Measurements from ENCODE around the gene MRPL12.
"Not testable (repeated sequence)": the region's sequence is repeated elsewhere in the genome, so short reads cannot be mapped to it uniquely, and the experiment has no call there.

The MRPL12 gene

DNA sequence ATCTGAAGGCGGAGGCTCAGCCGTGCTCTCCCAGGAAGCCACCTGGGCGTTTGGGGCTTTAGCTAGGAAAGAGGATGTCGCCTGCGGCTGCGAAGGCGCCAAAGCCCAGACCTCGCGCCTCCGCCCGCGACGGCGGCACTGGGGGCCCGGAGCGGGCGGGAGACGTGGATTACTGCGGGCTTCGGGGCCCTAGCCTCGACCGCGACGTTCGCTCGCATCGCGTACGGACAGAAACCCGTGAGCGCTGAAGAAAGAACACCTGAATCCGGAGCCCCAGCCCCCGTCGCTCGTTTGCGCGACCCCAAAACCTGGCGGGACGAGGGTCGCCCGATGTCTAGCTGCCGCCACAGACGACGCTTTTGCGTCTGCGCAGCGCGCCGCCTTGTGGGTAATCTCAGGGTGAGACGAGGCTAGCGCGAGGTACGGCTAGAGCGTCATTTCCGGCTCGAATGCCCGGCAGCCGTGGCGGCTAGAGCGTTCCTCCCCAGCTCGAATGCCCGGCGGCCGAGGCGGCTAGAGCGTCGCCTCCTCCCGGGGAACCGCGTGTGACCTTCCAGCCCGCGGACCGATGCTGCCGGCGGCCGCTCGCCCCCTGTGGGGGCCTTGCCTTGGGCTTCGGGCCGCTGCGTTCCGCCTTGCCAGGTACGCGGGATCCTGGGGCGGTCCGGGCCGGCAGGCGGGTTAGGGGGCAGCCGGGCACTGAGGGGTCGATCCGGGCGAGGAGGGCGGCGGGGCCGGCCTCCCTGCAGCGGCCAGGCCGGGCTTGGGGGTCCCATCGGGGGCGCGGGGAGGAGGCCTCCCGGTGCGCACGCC, at the start of gene MRPL12:
MRPL12 (plus strand) TSS at position 434 of the 813 bp plus-strand sequence; CDS start at position 569, 135 bp downstream.
- in situ Hi-C loops (cut with MboI; ENCODE audit: low sequenced_read_pairs) = no loop called here

GRCh38 chr17:81655378-81656117, 47.6 kb upstream of the MRPL12 start:
- in situ Hi-C loops (cut with MboI; ENCODE audit: low sequenced_read_pairs) = no loop called here

GRCh38 chr17:81656118-81656743, 46.9 kb upstream of the MRPL12 start, which contains the start of gene PDE6G:
Gene PDE6G (minus strand): TSS chr17:81656542. CDS start chr17:81653305, 3,237 bp downstream.
- in situ Hi-C loops (cut with MboI; ENCODE audit: low sequenced_read_pairs) = no loop called here

- in situ Hi-C loops (cut with MboI; ENCODE audit: low sequenced_read_pairs) = no loop called here
These were observed 46.3 kb upstream of the MRPL12 start for GRCh38 chr17:81656835-81657234.

- in situ Hi-C loops (cut with MboI; ENCODE audit: low sequenced_read_pairs) = no loop called here
These were observed 44.1 kb upstream of the MRPL12 start for GRCh38 chr17:81659038-81659437.

DNA sequence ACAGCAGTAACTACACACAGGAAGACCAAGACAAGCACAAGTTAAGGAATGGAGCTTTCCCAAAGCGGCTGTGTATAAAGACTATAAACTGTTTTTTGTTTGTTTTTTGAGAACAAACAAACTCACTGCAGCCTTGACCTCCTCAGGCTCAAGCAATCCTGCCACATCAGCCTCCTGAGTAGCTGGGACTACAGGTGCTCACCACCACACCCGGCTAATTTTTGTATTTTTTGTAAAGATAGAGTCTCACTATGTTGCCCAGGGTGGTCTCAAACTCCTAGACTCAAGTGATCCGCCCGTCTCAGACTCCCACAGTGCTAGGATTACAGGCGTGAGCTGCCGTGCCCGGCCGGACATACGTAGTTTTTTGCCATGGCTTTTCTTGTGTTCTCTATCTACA, 42.7 kb upstream of the MRPL12 start:
- in situ Hi-C loops (cut with MboI; ENCODE audit: low sequenced_read_pairs) = no loop called here

DNA sequence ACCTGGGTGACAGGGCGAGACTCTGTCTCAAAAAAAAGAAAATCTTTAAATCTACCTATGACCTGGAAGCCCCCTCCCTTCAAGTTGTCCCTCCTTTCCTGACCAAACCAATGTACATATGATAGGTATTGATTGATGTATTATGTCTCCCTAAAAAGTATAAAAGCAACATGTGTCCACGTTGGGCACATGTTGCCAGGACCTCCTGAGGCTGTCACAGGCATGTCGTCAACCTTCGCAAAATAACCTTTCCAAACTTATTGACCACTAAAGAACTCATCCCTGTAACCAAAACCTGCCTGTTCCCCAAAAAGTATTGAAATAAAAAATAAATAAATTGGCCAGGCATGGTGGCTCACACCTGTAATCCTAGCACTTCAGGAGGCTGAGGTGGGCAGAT, 41.2 kb upstream of the MRPL12 start:
- in situ Hi-C loops (cut with MboI; ENCODE audit: low sequenced_read_pairs) = no loop called here

DNA sequence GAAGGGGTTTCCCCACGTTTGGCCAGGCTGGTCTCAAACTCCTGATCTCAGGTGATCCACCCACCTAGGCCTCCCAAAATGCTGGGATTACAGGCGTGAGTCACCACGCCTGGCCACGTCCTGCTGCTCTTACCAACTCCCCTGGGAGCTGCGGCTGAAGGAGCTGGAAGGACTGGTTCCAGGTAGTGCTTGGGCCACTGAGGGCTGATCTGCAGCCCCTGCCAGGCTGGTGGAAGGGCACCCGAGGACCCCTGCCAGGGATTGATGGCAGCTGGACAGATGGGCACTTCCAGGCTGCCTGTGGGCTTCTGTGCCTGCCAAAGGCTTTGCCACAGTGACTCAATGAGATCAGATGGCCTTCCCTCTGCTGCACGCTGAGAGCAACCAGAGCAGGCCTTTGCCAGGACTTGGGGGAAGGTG, 39.1 kb upstream of the MRPL12 start:
- in situ Hi-C loops (cut with MboI; ENCODE audit: low sequenced_read_pairs) = no loop called here

DNA sequence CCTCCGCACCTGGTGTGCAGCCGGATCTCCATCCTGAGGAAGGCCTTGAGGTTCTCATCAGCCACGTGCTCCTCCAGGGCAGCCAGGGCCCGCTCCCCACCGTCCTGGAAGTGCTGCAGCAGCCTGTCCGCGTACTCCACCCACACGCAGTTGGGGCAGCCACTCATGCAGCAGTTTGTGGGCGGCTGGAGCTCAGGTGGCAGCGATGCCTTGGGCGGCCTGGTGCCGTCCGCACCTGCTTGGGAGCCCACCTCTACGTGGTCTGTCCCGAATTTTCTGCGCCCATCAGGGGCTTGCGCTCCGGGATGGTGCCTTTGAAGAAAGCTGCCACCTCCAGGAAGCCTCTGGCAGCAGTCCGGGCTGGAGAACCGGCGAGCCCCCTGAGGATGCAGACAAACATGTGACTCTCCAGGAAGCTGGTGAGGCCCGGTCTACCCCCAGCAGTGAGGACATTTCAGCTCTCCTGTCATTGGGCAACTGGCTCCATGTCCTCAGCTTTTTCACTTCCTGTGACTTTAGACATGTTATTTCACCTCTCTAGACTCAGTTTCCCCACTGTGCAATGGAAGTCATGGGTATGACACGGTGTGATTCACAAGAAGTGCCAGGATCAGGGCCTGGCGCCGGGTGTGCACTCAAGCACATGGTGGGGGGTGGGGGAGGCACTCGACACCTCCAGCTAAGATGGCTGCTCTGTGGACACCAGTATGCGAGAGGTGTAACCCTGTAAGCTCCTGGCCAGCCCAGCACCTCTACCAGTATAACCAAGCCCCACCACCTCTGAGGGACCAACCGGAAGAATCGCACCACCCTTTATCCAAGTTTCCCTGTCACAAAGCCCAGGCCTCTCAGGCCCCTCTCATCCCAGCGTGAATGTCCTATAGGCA, 37.7 kb upstream of the MRPL12 start:
- in situ Hi-C loops (cut with MboI; ENCODE audit: low sequenced_read_pairs) = no loop called here

DNA sequence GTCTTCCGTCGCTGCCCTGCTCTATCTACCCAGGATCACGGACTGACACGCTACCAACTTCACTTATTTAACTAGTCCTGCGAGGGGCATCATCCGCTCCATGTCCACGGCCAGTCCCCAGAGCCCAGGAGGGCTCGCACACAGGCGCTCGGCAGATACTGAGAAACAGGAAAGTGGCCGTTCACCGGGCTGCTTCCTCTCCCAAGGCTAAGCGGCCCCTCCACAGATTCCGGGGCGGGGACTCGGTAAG, 37.1 kb upstream of the MRPL12 start:
- in situ Hi-C loops (cut with MboI; ENCODE audit: low sequenced_read_pairs) = no loop called here

DNA sequence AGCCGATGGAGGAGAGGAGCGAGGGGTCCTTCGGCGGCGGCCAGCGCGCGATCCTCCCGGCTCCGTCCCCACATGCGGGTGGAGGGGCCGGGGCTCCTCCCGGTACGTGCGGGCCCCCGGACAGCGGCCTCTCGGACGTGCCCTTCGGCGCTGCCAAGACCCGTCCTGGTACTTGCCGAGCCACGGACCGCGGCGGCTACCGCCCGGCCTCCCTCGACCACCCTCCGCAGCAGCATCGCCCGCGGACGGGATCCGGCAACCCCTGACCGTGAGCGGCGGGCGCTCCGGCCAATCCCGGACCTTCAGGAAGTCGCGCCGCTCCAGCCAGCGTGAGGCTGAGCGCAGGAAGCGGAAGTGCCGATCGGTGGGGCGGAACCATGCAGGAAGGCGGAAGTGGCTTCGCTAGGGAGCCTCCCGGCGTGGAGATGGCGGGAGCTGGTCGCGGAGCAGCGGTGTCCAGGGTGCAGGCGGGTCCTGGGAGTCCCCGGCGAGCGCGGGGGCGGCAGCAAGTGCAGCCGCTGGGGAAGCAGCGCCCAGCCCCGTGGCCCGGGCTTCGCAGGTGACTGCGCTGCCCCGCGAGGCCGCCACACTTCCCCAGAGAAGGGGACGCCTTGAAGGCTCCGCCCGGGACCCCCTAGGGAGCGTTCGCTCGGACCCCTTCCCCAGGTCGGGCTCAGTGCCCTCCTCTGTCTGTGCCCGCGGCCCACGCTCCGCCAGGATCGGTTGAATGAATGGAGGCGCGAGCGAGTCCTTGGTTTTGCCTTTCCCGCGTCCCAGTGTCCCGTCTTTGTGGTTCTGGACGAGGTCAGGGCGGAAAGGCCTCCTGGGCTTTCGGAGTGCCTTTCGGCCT, 36.6 kb upstream of the MRPL12 start, which contains the start of the genes CCDC137 and OXLD1:
CCDC137 (plus strand) TSS at position 396 of the 850 bp plus-strand sequence; CDS start at position 426, 30 bp downstream.
OXLD1 (minus strand) TSS at position 264 of the 850 bp plus-strand sequence; CDS start at position 236, 28 bp downstream.
- in situ Hi-C loops (cut with MboI; ENCODE audit: low sequenced_read_pairs) = no loop called here

- in situ Hi-C loops (cut with MboI; ENCODE audit: low sequenced_read_pairs) = no loop called here
These were observed 35.4 kb upstream of the MRPL12 start for GRCh38 chr17:81667754-81668153.

DNA sequence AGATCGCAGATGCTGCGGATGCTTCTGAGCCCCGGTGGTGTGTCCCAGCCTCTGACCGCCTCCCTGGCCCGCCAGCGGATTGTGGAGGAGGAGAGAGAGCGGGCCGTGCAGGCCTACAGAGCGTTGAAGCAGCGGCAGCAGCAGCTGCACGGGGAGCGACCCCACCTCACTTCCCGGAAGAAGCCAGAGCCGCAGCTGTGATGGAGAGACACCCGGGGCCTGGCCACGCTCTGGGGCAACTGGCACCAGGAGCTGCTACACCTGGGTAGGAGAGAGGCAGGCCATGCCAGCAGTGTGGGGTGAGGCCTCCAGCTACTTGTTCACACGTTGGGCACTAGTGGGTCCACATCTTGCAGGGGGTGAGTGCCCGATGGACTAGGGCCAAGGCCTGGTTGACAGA, 30.7 kb upstream of the MRPL12 start:
- in situ Hi-C loops (cut with MboI; ENCODE audit: low sequenced_read_pairs) = no loop called here

DNA sequence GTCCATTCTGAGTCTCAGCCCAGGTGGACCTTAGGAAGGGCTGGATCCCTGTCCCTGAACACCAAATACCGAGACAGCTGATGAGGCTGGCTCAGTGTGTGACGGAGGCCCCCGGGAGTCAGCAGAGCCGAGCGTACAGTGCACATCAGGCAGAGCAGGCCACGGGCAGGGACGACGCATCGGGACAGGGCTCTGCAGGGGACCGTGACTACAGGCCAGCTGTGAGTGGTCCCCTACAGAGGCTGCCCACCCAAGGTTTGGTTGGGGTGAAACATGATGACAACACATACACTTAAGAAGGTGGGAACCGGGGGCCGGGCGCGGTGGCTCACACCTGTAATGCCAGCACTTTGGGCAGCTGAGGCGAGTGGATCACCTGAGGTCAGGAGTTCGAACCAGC, 30.2 kb upstream of the MRPL12 start:
- in situ Hi-C loops (cut with MboI; ENCODE audit: low sequenced_read_pairs) = no loop called here

DNA sequence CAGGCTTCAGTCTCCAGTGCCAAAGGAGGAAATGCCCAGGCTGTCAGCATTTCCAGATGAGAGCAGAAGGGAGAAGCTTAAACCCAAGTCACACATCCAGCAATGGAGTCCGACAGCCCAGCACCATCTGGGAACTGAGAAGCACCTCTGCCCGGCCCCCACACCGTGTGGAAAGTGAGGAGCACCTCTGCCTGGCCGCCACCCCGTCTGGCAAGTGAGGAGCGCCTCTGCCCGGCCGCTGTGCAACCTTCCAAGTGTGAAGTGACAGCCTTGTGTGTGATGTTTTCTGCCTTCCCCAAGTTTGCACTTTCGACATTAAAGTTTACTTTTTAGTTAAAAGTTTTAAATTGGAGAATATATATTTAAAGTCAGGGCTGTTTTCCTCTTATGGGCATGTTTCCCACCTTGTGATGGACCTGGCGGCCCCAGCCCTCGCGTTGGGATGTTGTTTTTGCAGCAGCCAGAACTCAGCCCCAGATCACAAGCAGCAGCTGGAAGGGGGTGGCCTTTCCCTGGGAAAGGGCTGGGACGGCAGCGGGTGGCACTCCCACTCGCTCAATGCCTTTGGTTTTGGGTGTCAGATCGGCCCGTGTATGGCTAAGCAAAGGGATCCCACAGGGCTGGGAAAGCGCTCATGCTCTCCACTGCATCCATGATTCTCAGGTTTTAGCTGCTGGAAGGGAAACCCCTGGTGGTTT, 29.5 kb upstream of the MRPL12 start:
- in situ Hi-C loops (cut with MboI; ENCODE audit: low sequenced_read_pairs) = no loop called here

- in situ Hi-C loops (cut with MboI; ENCODE audit: low sequenced_read_pairs) = not testable (repeated sequence)
These were observed 27.5 kb upstream of the MRPL12 start for GRCh38 chr17:81675515-81676221.

DNA sequence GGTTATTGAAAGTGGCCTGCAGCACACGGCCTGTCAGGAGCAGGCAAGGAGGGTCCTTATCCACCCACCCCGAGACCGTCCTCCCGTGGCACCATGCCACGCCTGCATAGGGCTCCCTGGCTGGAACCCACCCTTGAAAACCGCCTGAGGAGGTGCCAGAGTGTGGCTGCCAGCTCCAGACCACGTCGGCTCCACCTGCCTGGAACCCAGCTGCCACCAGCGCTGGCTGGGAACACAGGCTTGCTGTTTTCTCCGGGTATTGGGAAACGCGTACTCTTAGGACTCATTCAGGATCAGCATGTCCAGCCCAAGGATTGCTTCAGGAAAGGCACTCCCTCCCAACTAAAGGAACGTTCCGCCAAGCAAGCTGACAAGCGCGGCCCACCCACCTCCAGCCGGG, 26.3 kb upstream of the MRPL12 start:
- in situ Hi-C loops (cut with MboI; ENCODE audit: low sequenced_read_pairs) = no loop called here

- in situ Hi-C loops (cut with MboI; ENCODE audit: low sequenced_read_pairs) = no loop called here
These were observed 23.0 kb upstream of the MRPL12 start for GRCh38 chr17:81680150-81680549.

DNA sequence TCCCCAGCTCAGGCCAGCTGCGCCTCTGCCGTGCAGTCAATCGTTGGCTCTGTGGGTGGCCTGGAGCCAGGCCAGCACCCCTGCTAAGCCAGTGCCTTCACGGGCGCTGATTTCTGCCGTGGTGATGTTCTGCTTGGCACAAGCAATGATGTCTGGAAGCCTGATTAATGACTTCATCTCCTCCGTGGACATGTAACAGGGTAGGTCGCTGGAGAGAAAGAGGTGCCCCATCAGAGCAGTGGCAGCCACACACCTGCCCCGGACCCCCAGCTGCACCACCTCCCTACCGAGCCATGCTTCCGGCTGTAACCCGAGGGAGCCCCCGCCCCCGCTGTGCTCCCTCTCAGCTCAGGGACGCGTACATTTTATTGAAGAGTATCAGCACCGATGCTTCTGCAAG, 21.5 kb upstream of the MRPL12 start:
- in situ Hi-C loops (cut with MboI; ENCODE audit: low sequenced_read_pairs) = no loop called here
